Measurements from ENCODE around the gene SERPINF2.

Gene SERPINF2

GRCh38 chr17:1724869-1725641, 17.6 kb upstream of the SERPINF2 start:
- Mint-ChIP-seq H3K36me3 (peaks cover 13% of the 10 kb centered on the region), H3K27me3 (no peaks in the 10 kb centered on the region), H3K4me1 (peaks cover 27% of the 10 kb centered on the region), H3K9me3 (no peaks in the 10 kb centered on the region), H3K4me3 (peak overlapping the region; percentile 82), H3K27ac (peak overlapping the region; percentile 31)
- ATAC-seq (ENCODE audit: low read depth) (peak; percentile 23), DNase-seq (ENCODE audit: low spot score in 2 of 2) (no peak)

- no peaks in the 10 kb centered on the region for H3K27me3 Mint-ChIP-seq
- H3K4me1 Mint-ChIP-seq, result peaks cover 26% of the 10 kb centered on the region
- DNase-seq (ENCODE audit: low spot score in 2 of 2), result no peak
- H3K9me3 Mint-ChIP-seq, result no peaks in the 10 kb centered on the region
- peak overlapping the region; percentile 82 for H3K4me3 Mint-ChIP-seq
- peak overlapping the region; percentile 31 for H3K27ac Mint-ChIP-seq
- H3K36me3 Mint-ChIP-seq, result peaks cover 13% of the 10 kb centered on the region
- ATAC-seq (ENCODE audit: low read depth), result no peak
These were observed 16.8 kb upstream of the SERPINF2 start for GRCh38 chr17:1725642-1726511.

- peaks cover 14% of the 10 kb centered on the region for H3K36me3 Mint-ChIP-seq
- H3K27ac Mint-ChIP-seq, result no peak overlapping the region
- H3K4me1 Mint-ChIP-seq, result peaks cover 25% of the 10 kb centered on the region
- ATAC-seq (ENCODE audit: low read depth) (no peak), DNase-seq (ENCODE audit: low spot score in 2 of 2) (no peak)
- no peaks in the 10 kb centered on the region for H3K27me3 Mint-ChIP-seq
- H3K4me3 Mint-ChIP-seq, result no peak overlapping the region
- no peaks in the 10 kb centered on the region for H3K9me3 Mint-ChIP-seq
These were observed 15.9 kb upstream of the SERPINF2 start for GRCh38 chr17:1726626-1727257.

GRCh38 chr17:1727258-1727789, 15.3 kb upstream of the SERPINF2 start:
- DNase-seq (ENCODE audit: low spot score in 2 of 2) (no peak), ATAC-seq (ENCODE audit: low read depth) (no peak)
- no peak overlapping the region for H3K4me3 Mint-ChIP-seq

GRCh38 chr17:1727876-1728630, 14.6 kb upstream of the SERPINF2 start:
- Mint-ChIP-seq H3K4me1 (peaks cover 27% of the 10 kb centered on the region), H3K4me3 (peak overlapping the region; percentile 49), H3K36me3 (peaks cover 18% of the 10 kb centered on the region), H3K9me3 (no peaks in the 10 kb centered on the region), H3K27ac (no peak overlapping the region), H3K27me3 (no peaks in the 10 kb centered on the region)
- ATAC-seq (ENCODE audit: low read depth), result no peak
- no peak for DNase-seq (ENCODE audit: low spot score in 2 of 2)

More at GRCh38 chr17:1727258-1727789, 15.3 kb upstream of the SERPINF2 start:
- H3K36me3 Mint-ChIP-seq, result peaks cover 14% of the 10 kb centered on the region
- peaks cover 25% of the 10 kb centered on the region for H3K4me1 Mint-ChIP-seq
- H3K9me3 Mint-ChIP-seq, result no peaks in the 10 kb centered on the region
- H3K27me3 Mint-ChIP-seq, result no peaks in the 10 kb centered on the region
- no peak overlapping the region for H3K27ac Mint-ChIP-seq

- Mint-ChIP-seq H3K4me3 (peak overlapping the region; percentile 1), H3K4me1 (peaks cover 29% of the 10 kb centered on the region), H3K27ac (peak overlapping the region; percentile 64), H3K36me3 (peaks cover 22% of the 10 kb centered on the region), H3K9me3 (no peaks in the 10 kb centered on the region), H3K27me3 (no peaks in the 10 kb centered on the region)
- DNase-seq (ENCODE audit: low spot score in 2 of 2) (no peak), ATAC-seq (ENCODE audit: low read depth) (no peak)
These were observed 12.7 kb upstream of the SERPINF2 start for GRCh38 chr17:1729966-1730325.

- no peak overlapping the region for H3K4me3 Mint-ChIP-seq
- DNase-seq (ENCODE audit: low spot score in 2 of 2) (no peak), ATAC-seq (ENCODE audit: low read depth) (no peak)
- peaks cover 22% of the 10 kb centered on the region for H3K36me3 Mint-ChIP-seq
- no peaks in the 10 kb centered on the region for H3K9me3 Mint-ChIP-seq
- H3K27me3 Mint-ChIP-seq, result no peaks in the 10 kb centered on the region
- no peak overlapping the region for H3K27ac Mint-ChIP-seq
- peaks cover 26% of the 10 kb centered on the region for H3K4me1 Mint-ChIP-seq
These were observed 12.1 kb upstream of the SERPINF2 start for GRCh38 chr17:1730326-1731193.

GRCh38 chr17:1731194-1731506, 11.5 kb upstream of the SERPINF2 start:
- H3K36me3 Mint-ChIP-seq, result peaks cover 22% of the 10 kb centered on the region
- H3K9me3 Mint-ChIP-seq, result no peaks in the 10 kb centered on the region
- H3K4me1 Mint-ChIP-seq, result peaks cover 24% of the 10 kb centered on the region
- ATAC-seq (ENCODE audit: low read depth), result no peak
- DNase-seq (ENCODE audit: low spot score in 2 of 2), result no peak
- no peak overlapping the region for H3K27ac Mint-ChIP-seq
- H3K4me3 Mint-ChIP-seq, result no peak overlapping the region
- H3K27me3 Mint-ChIP-seq, result no peaks in the 10 kb centered on the region

GRCh38 chr17:1732241-1732832, 10.3 kb upstream of the SERPINF2 start:
- peaks cover 27% of the 10 kb centered on the region for H3K36me3 Mint-ChIP-seq
- H3K9me3 Mint-ChIP-seq, result no peaks in the 10 kb centered on the region
- H3K4me1 Mint-ChIP-seq, result peaks cover 24% of the 10 kb centered on the region
- no peaks in the 10 kb centered on the region for H3K27me3 Mint-ChIP-seq
- ATAC-seq (ENCODE audit: low read depth) (no peak), DNase-seq (ENCODE audit: low spot score in 2 of 2) (no peak)
- peak overlapping the region; percentile 89 for H3K27ac Mint-ChIP-seq
- peak overlapping the region; percentile 68 for H3K4me3 Mint-ChIP-seq

GRCh38 chr17:1732833-1733321, 9.8 kb upstream of the SERPINF2 start:
- Mint-ChIP-seq H3K36me3 (peaks cover 33% of the 10 kb centered on the region), H3K4me1 (peaks cover 24% of the 10 kb centered on the region), H3K9me3 (no peaks in the 10 kb centered on the region), H3K27ac (peak overlapping the region; percentile 89), H3K27me3 (no peaks in the 10 kb centered on the region), H3K4me3 (peak overlapping the region; percentile 68)
- no peak for DNase-seq (ENCODE audit: low spot score in 2 of 2)
- peak; percentile 88 for ATAC-seq (ENCODE audit: low read depth)

- H3K27ac Mint-ChIP-seq, result no peak overlapping the region
- H3K36me3 Mint-ChIP-seq, result peaks cover 34% of the 10 kb centered on the region
- DNase-seq (ENCODE audit: low spot score in 2 of 2) (no peak), ATAC-seq (ENCODE audit: low read depth) (peak; percentile 29)
- no peaks in the 10 kb centered on the region for H3K9me3 Mint-ChIP-seq
- peaks cover 20% of the 10 kb centered on the region for H3K4me1 Mint-ChIP-seq
- H3K27me3 Mint-ChIP-seq, result no peaks in the 10 kb centered on the region
- H3K4me3 Mint-ChIP-seq, result no peak overlapping the region
These were observed 8.9 kb upstream of the SERPINF2 start for GRCh38 chr17:1733759-1734158.

GRCh38 chr17:1735418-1735817, 7.3 kb upstream of the SERPINF2 start:
- Mint-ChIP-seq H3K4me1 (peaks cover 12% of the 10 kb centered on the region), H3K27ac (no peak overlapping the region), H3K4me3 (no peak overlapping the region), H3K36me3 (peaks cover 29% of the 10 kb centered on the region), H3K27me3 (no peaks in the 10 kb centered on the region), H3K9me3 (no peaks in the 10 kb centered on the region)
- no peak for ATAC-seq (ENCODE audit: low read depth)
- DNase-seq (ENCODE audit: low spot score in 2 of 2), result no peak
